ENCODE results near the gene ADAMTS17.

Gene ADAMTS17

DNA sequence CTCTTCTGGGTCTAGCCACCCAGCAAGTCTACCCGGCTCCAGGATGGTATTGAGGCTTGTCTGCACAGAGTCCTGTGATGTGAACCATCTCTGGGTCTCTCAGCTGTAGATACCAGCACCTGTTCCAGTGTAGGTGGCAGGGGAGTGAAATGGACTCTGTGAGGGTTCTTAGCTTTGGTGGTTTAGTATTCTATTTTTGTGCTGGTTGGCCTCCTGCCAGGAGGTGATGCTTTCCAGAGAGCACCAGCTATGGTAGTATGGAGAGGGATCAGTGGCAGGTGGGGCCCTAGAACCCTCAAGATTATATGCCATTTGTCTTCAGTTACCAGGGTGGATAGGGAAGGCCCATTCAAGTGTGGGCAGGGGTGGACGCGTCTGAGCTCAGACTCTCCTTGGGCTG is 325.1 kb downstream of the ADAMTS17 start:
- Histone ChIP-seq H3K23ac (ENCODE audit: low read length) (no peak overlapping the region), H2AK5ac (ENCODE audit: low read length) (no peak overlapping the region)

DNA sequence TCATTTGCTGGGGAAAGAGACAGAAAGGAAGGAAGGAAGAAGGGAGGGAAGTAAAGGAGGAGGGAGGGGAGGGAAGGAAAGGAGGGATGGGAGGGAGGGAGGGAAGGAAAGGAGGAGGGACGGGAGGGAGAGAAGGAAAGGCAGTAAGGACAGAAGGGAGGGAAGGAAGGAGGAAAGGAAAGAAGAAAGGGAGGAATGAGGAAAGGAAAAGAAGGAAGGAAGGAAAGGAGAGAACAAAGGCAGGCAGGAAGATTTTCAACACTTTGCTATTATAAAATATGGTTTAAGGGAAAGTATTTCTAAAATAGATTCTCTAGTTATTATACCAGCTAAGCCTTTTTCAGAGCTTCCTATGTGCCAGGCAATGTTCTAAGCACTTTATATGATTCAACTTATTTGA is 330.5 kb downstream of the ADAMTS17 start:
- H4K91ac ChIP-seq (ENCODE audit: low read depth, low read length), result no peak overlapping the region
- H3K9me3 ChIP-seq (ENCODE audit: insufficient read depth, low read depth, low read length), result no peaks in the 10 kb centered on the region
- H3K79me2 ChIP-seq (ENCODE audit: control insufficient read depth, insufficient read depth, low read length, poor library complexity), result no peaks in the 10 kb centered on the region
- no peak overlapping the region for H3K23ac ChIP-seq (ENCODE audit: low read length)
- H2AK5ac ChIP-seq (ENCODE audit: low read length), result no peak overlapping the region
- H3K14ac ChIP-seq (ENCODE audit: low read length), result no peak overlapping the region
- no peak overlapping the region for H2BK5ac ChIP-seq (ENCODE audit: low read depth, low read length, poor library complexity)
- H4K8ac ChIP-seq (ENCODE audit: low read depth, low read length), result no peak overlapping the region
- H2BK12ac ChIP-seq (ENCODE audit: low read length), result no peak overlapping the region
- no peak overlapping the region for H3K4me2 ChIP-seq (ENCODE audit: low read length)
- no peak overlapping the region for H3K9ac ChIP-seq (ENCODE audit: low read length)
- WGBS (ENCODE audit: extremely low coverage, insufficient coverage, insufficient read length), result no CpG with 5 or more reads among the region's 1 CpG
- no peak overlapping the region for H3K27ac ChIP-seq (ENCODE audit: low read depth, low read length)
- H3K4me1 ChIP-seq (ENCODE audit: control insufficient read depth in 1 of 2, insufficient read depth in 2 of 2, low read length in 2 of 2), result no peaks in the 10 kb centered on the region
- H3K36me3 ChIP-seq (ENCODE audit: control insufficient read depth in 1 of 2, insufficient read depth in 2 of 2, low read length in 2 of 2), result no peaks in the 10 kb centered on the region
- no peaks in the 10 kb centered on the region for H3K27me3 ChIP-seq (ENCODE audit: insufficient read depth, low read length)
- H3K4ac ChIP-seq (ENCODE audit: low read depth, low read length), result no peak overlapping the region
- no peak for DNase-seq
- no peak overlapping the region for H3K4me3 ChIP-seq (ENCODE audit: low read depth, low read length)
- H2BK120ac ChIP-seq (ENCODE audit: insufficient read depth, low read length, poor library complexity), result no peak overlapping the region
- no peak overlapping the region for H3K18ac ChIP-seq (ENCODE audit: low read length)
- no peak overlapping the region for H2AFZ ChIP-seq (ENCODE audit: insufficient read depth, low read length, poor library complexity)
- H3K79me1 ChIP-seq (ENCODE audit: low read length), result no peaks in the 10 kb centered on the region
- no peak overlapping the region for H4K12ac ChIP-seq (ENCODE audit: low read depth, low read length)

More for the DNA sequence above, 325.1 kb downstream of the ADAMTS17 start:
- no peak overlapping the region for H4K91ac ChIP-seq (ENCODE audit: low read depth, low read length)
- no peak overlapping the region for H2BK12ac ChIP-seq (ENCODE audit: low read length)
- no peak overlapping the region for H3K18ac ChIP-seq (ENCODE audit: low read length)
- no peaks in the 10 kb centered on the region for H3K79me1 ChIP-seq (ENCODE audit: low read length)
- H3K4ac ChIP-seq (ENCODE audit: low read depth, low read length), result no peak overlapping the region
- no peak overlapping the region for H3K27ac ChIP-seq (ENCODE audit: low read depth, low read length)
- no CpG with 5 or more reads among the region's 3 CpGs for WGBS (ENCODE audit: extremely low coverage, insufficient coverage, insufficient read length)
- H3K4me2 ChIP-seq (ENCODE audit: low read length), result no peak overlapping the region
- no peaks in the 10 kb centered on the region for H3K27me3 ChIP-seq (ENCODE audit: insufficient read depth, low read length)
- no peak for DNase-seq
- peaks cover 13% of the 10 kb centered on the region in 2 experiments for H3K4me1 ChIP-seq (ENCODE audit: control insufficient read depth in 1 of 2, insufficient read depth in 2 of 2, low read length in 2 of 2)
- no peak overlapping the region for H4K8ac ChIP-seq (ENCODE audit: low read depth, low read length)
- no peaks in the 10 kb centered on the region for H3K79me2 ChIP-seq (ENCODE audit: control insufficient read depth, insufficient read depth, low read length, poor library complexity)
- H4K12ac ChIP-seq (ENCODE audit: low read depth, low read length), result no peak overlapping the region
- no peaks in the 10 kb centered on the region for H3K36me3 ChIP-seq (ENCODE audit: control insufficient read depth in 1 of 2, insufficient read depth in 2 of 2, low read length in 2 of 2)
- no peak overlapping the region for H3K9ac ChIP-seq (ENCODE audit: low read length)
- H3K4me3 ChIP-seq (ENCODE audit: low read depth, low read length), result no peak overlapping the region
- no peaks in the 10 kb centered on the region for H3K9me3 ChIP-seq (ENCODE audit: insufficient read depth, low read depth, low read length)
- no peak overlapping the region for H2BK5ac ChIP-seq (ENCODE audit: low read depth, low read length, poor library complexity)
- H3K14ac ChIP-seq (ENCODE audit: low read length), result no peak overlapping the region
- no peak overlapping the region for H2BK120ac ChIP-seq (ENCODE audit: insufficient read depth, low read length, poor library complexity)
- H2AFZ ChIP-seq (ENCODE audit: insufficient read depth, low read length, poor library complexity), result no peak overlapping the region

DNA sequence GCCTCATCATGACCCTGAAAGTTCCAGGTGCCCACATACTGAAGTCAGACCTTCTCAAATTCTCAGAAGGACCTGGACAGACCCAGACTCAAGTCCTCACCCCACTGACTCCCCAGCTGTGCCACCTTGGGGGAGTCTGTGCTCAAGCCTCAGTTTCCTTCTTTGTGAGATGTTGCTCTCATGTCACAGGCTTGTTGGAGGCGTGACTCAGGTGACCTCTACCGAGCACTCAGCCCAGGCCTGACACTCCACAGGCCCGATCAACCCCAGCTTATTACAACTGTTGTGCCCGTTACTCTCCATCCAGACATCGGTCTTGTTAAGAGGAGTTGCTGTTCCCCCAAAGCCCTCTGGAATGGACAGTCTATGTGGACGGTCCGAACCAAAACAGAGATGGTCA is 332.4 kb downstream of the ADAMTS17 start:
- no peak overlapping the region for H3K4ac ChIP-seq (ENCODE audit: low read depth, low read length)
- no CpG with 5 or more reads among the region's 7 CpGs for WGBS (ENCODE audit: extremely low coverage, insufficient coverage, insufficient read length)
- H2BK12ac ChIP-seq (ENCODE audit: low read length), result no peak overlapping the region
- no peak overlapping the region for H3K9ac ChIP-seq (ENCODE audit: low read length)
- H3K79me2 ChIP-seq (ENCODE audit: control insufficient read depth, insufficient read depth, low read length, poor library complexity), result no peaks in the 10 kb centered on the region
- no peak overlapping the region for H2BK120ac ChIP-seq (ENCODE audit: insufficient read depth, low read length, poor library complexity)
- H3K36me3 ChIP-seq (ENCODE audit: control insufficient read depth in 1 of 2, insufficient read depth in 2 of 2, low read length in 2 of 2), result no peaks in the 10 kb centered on the region
- no peak overlapping the region for H3K18ac ChIP-seq (ENCODE audit: low read length)
- no peak overlapping the region for H3K4me2 ChIP-seq (ENCODE audit: low read length)
- H3K14ac ChIP-seq (ENCODE audit: low read length), result no peak overlapping the region
- H2AK5ac ChIP-seq (ENCODE audit: low read length), result no peak overlapping the region
- H3K4me3 ChIP-seq (ENCODE audit: low read depth, low read length), result no peak overlapping the region
- no peak for DNase-seq
- no peaks in the 10 kb centered on the region for H3K4me1 ChIP-seq (ENCODE audit: control insufficient read depth in 1 of 2, insufficient read depth in 2 of 2, low read length in 2 of 2)
- H2AFZ ChIP-seq (ENCODE audit: insufficient read depth, low read length, poor library complexity), result no peak overlapping the region
- H3K27ac ChIP-seq (ENCODE audit: low read depth, low read length), result no peak overlapping the region
- no peaks in the 10 kb centered on the region for H3K9me3 ChIP-seq (ENCODE audit: insufficient read depth, low read depth, low read length)
- no peaks in the 10 kb centered on the region for H3K27me3 ChIP-seq (ENCODE audit: insufficient read depth, low read length)
- no peak overlapping the region for H4K91ac ChIP-seq (ENCODE audit: low read depth, low read length)
- H2BK5ac ChIP-seq (ENCODE audit: low read depth, low read length, poor library complexity), result no peak overlapping the region
- no peak overlapping the region for H4K12ac ChIP-seq (ENCODE audit: low read depth, low read length)
- no peak overlapping the region for H3K23ac ChIP-seq (ENCODE audit: low read length)
- no peaks in the 10 kb centered on the region for H3K79me1 ChIP-seq (ENCODE audit: low read length)
- H4K8ac ChIP-seq (ENCODE audit: low read depth, low read length), result no peak overlapping the region

DNA sequence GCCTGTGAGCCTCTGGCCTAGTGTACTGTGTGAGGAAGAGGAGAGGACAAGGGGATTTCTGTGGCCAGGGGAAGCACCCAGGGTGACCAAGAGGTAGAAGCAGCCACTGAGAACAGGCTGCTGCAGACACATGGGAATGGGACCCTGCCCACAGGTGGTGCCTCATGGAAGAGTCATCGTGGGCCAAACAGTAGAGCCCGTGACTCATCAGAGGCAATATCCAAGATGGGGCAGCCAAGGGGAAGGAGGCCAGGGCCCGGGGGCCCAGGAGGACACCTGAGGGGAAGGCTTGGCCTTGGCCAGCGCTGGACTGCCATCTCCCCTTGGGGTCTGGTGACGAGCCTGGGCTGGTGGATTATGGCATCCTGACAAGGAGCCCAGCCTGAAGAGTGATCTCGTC is 333.5 kb downstream of the ADAMTS17 start:
- Histone ChIP-seq H4K8ac (ENCODE audit: low read depth, low read length) (no peak overlapping the region), H2BK120ac (ENCODE audit: insufficient read depth, low read length, poor library complexity) (no peak overlapping the region), H3K23ac (ENCODE audit: low read length) (no peak overlapping the region), H3K27me3 (ENCODE audit: insufficient read depth, low read length) (no peaks in the 10 kb centered on the region), H2BK12ac (ENCODE audit: low read length) (no peak overlapping the region), H3K9me3 (ENCODE audit: insufficient read depth, low read depth, low read length) (no peaks in the 10 kb centered on the region), H2AFZ (ENCODE audit: insufficient read depth, low read length, poor library complexity) (no peak overlapping the region), H2BK5ac (ENCODE audit: low read depth, low read length, poor library complexity) (no peak overlapping the region), H3K79me2 (ENCODE audit: control insufficient read depth, insufficient read depth, low read length, poor library complexity) (no peaks in the 10 kb centered on the region), H3K4me2 (ENCODE audit: low read length) (no peak overlapping the region), H2AK5ac (ENCODE audit: low read length) (no peak overlapping the region), H3K4ac (ENCODE audit: low read depth, low read length) (no peak overlapping the region), H3K36me3 (ENCODE audit: control insufficient read depth in 1 of 2, insufficient read depth in 2 of 2, low read length in 2 of 2) (no peaks in the 10 kb centered on the region), H4K12ac (ENCODE audit: low read depth, low read length) (no peak overlapping the region), H3K9ac (ENCODE audit: low read length) (no peak overlapping the region), H4K91ac (ENCODE audit: low read depth, low read length) (no peak overlapping the region), H3K79me1 (ENCODE audit: low read length) (no peaks in the 10 kb centered on the region), H3K4me3 (ENCODE audit: low read depth, low read length) (no peak overlapping the region), H3K27ac (ENCODE audit: low read depth, low read length) (no peak overlapping the region), H3K4me1 (ENCODE audit: control insufficient read depth in 1 of 2, insufficient read depth in 2 of 2, low read length in 2 of 2) (no peaks in the 10 kb centered on the region), H3K14ac (ENCODE audit: low read length) (no peak overlapping the region), H3K18ac (ENCODE audit: low read length) (no peak overlapping the region)
- DNase-seq, result no peak
- no CpG with 5 or more reads among the region's 6 CpGs for WGBS (ENCODE audit: extremely low coverage, insufficient coverage, insufficient read length)
